Fibroblast of the conjunctiva (primary cell): ENCODE data around the gene VRTN.
"Not testable (repeated sequence)": the region's sequence is repeated elsewhere in the genome, so short reads cannot be mapped to it uniquely, and the experiment has no call there.

ENCODE experiments used
- DNase-seq: peaks from one replicate; pipeline ENCODE4 v3.0.0-alpha.2; 2010; ENCODE audit warnings: low read depth

Gene VRTN

GRCh38 chr14:74348241-74348734, at the start of gene VRTN:
TSS of gene VRTN (plus strand) at chr14:74348471. CDS start at chr14:74356784, 8,313 bp downstream.
- no peak for DNase-seq

GRCh38 chr14:74299061-74299545, 49.2 kb upstream of the VRTN start:
- no peak for DNase-seq

GRCh38 chr14:74301594-74302151, 46.6 kb upstream of the VRTN start:
- DNase-seq = no peak

GRCh38 chr14:74302152-74302628, 46.1 kb upstream of the VRTN start:
- DNase-seq = peak; percentile 43

- peak; percentile 78 for DNase-seq
These were observed 45.4 kb upstream of the VRTN start, which contains the start of gene ABCD4 for GRCh38 chr14:74302634-74303569. TSS of gene ABCD4 (minus strand) at chr14:74302934. CDS start at chr14:74302912, 22 bp downstream.

GRCh38 chr14:74308695-74309094, 39.6 kb upstream of the VRTN start:
- no peak for DNase-seq

GRCh38 chr14:74309125-74310022, 38.9 kb upstream of the VRTN start:
- DNase-seq = no peak

GRCh38 chr14:74312161-74312560, 36.1 kb upstream of the VRTN start:
- DNase-seq = no peak

GRCh38 chr14:74313601-74314000, 34.7 kb upstream of the VRTN start:
- DNase-seq = no peak

GRCh38 chr14:74314576-74314975, 33.7 kb upstream of the VRTN start:
- no peak for DNase-seq

GRCh38 chr14:74324931-74325361, 23.3 kb upstream of the VRTN start:
- DNase-seq = peak; percentile 10

- DNase-seq = no peak
These were observed 22.8 kb upstream of the VRTN start for GRCh38 chr14:74325446-74325845.

- DNase-seq = no peak
These were observed 21.7 kb upstream of the VRTN start for GRCh38 chr14:74326369-74327152.

- DNase-seq = not testable (repeated sequence)
These were observed 18.2 kb upstream of the VRTN start for GRCh38 chr14:74329950-74330552.

GRCh38 chr14:74333909-74334308, 14.4 kb upstream of the VRTN start:
- peak; percentile 5 for DNase-seq

GRCh38 chr14:74346341-74346740, 1.9 kb upstream of the VRTN start:
- no peak for DNase-seq

- DNase-seq = no peak
These were observed 1.0 kb upstream of the VRTN start for GRCh38 chr14:74347097-74347794.

- no peak for DNase-seq
These were observed 523 bp upstream of the VRTN start for GRCh38 chr14:74347795-74348100.

- DNase-seq = no peak
These were observed 628 bp downstream of the VRTN start for GRCh38 chr14:74348735-74349463.
